Stimulated activated CD4-positive, alpha-beta T cell treated with anti-CD3 and anti-CD28 coated beads, Interleukin-4, amount 100 ng/mL, for 4 hours (primary cell): ENCODE results near the gene CEP85L.

Source experiments
- DNase-seq, 2 experiments: peaks; one replicate each; pipeline ENCODE4 v3.0.0-alpha.2; 2020

CEP85L gene

GRCh38 chr6:118574051-118574865, 77.1 kb downstream of the CEP85L start:
- DNase-seq, result no peak

GRCh38 chr6:118571121-118571520, 80.3 kb downstream of the CEP85L start:
- DNase-seq, result no peak

- no peak for DNase-seq
These were observed 81.9 kb downstream of the CEP85L start for GRCh38 chr6:118569498-118569897.

- DNase-seq, result no peak
These were observed 83.4 kb downstream of the CEP85L start for GRCh38 chr6:118567974-118568373.

- no peak for DNase-seq
These were observed 86.0 kb downstream of the CEP85L start for GRCh38 chr6:118565311-118565960.

GRCh38 chr6:118562959-118563358, 88.4 kb downstream of the CEP85L start:
- DNase-seq, result no peak

GRCh38 chr6:118562248-118562647, 89.1 kb downstream of the CEP85L start:
- no peak for DNase-seq

- no peak for DNase-seq
These were observed 91.7 kb downstream of the CEP85L start for GRCh38 chr6:118559659-118560058.

GRCh38 chr6:118558464-118559217, 92.8 kb downstream of the CEP85L start:
- no peak for DNase-seq

- no peak for DNase-seq
These were observed 96.7 kb downstream of the CEP85L start for GRCh38 chr6:118554698-118555097.

GRCh38 chr6:118553132-118553531, 98.3 kb downstream of the CEP85L start:
- DNase-seq, result no peak

- DNase-seq, result peak in 1 of 2 experiments; percentile 4
These were observed 100.0 kb downstream of the CEP85L start for GRCh38 chr6:118551063-118552053.

GRCh38 chr6:118548613-118549012, 102.8 kb downstream of the CEP85L start:
- DNase-seq, result no peak

- no peak for DNase-seq
These were observed 103.3 kb downstream of the CEP85L start, which contains the start of gene PLN for GRCh38 chr6:118548136-118548535. Gene PLN, plus strand, starts transcription at chr6:118548296. Its CDS starts 10,626 bp downstream, at chr6:118558922.

GRCh38 chr6:118546880-118547218, 104.5 kb downstream of the CEP85L start:
- no peak for DNase-seq

GRCh38 chr6:118546164-118546879, 105.1 kb downstream of the CEP85L start:
- no peak for DNase-seq

- DNase-seq, result no peak
These were observed 107.3 kb downstream of the CEP85L start for GRCh38 chr6:118544105-118544504.

GRCh38 chr6:118542184-118542952, 109.0 kb downstream of the CEP85L start:
- no peak for DNase-seq

GRCh38 chr6:118537574-118537973, 113.8 kb downstream of the CEP85L start:
- DNase-seq, result no peak

- no peak for DNase-seq
These were observed 114.9 kb downstream of the CEP85L start for GRCh38 chr6:118536478-118536877.
